Islet of Langerhans (tissue), 1 donor: Measurements from ENCODE around the gene GSTP1.
"Not testable (repeated sequence)": the region's sequence is repeated elsewhere in the genome, so short reads cannot be mapped to it uniquely, and the experiment has no call there.

ENCODE experiments used
- FAIRE-seq: peaks from one replicate; lab custom pipeline; 2011; peaks lifted over from hg19 to GRCh38; lab: Jason Lieb, UNC

GSTP1 gene

GRCh38 chr11:67614730-67615714 is 31.4 kb downstream of the GSTP1 start:
- FAIRE-seq: no peak

GRCh38 chr11:67615728-67616430 is 32.3 kb downstream of the GSTP1 start:
- FAIRE-seq: no peak

- FAIRE-seq: no peak
Observed at GRCh38 chr11:67616431-67617242, 33.0 kb downstream of the GSTP1 start.

- FAIRE-seq: no peak
Observed at GRCh38 chr11:67617243-67617953, 33.8 kb downstream of the GSTP1 start.

- not testable (repeated sequence) for FAIRE-seq
Observed at GRCh38 chr11:67618901-67619659, 35.5 kb downstream of the GSTP1 start.

GRCh38 chr11:67619683-67620618 is 36.3 kb downstream of the GSTP1 start:
- FAIRE-seq: not testable (repeated sequence)

GRCh38 chr11:67620621-67621020 is 37.0 kb downstream of the GSTP1 start:
- FAIRE-seq: not testable (repeated sequence)

GRCh38 chr11:67621928-67622327 is 38.3 kb downstream of the GSTP1 start:
- FAIRE-seq: not testable (repeated sequence)

GRCh38 chr11:67622905-67623304 is 39.3 kb downstream of the GSTP1 start:
- FAIRE-seq: not testable (repeated sequence)

- not testable (repeated sequence) for FAIRE-seq
Observed at GRCh38 chr11:67623795-67624194, 40.2 kb downstream of the GSTP1 start.

- FAIRE-seq: not testable (repeated sequence)
Observed at GRCh38 chr11:67626131-67626833, 42.7 kb downstream of the GSTP1 start.

GRCh38 chr11:67626970-67627369 is 43.4 kb downstream of the GSTP1 start:
- FAIRE-seq: no peak

- FAIRE-seq: no peak
Observed at GRCh38 chr11:67627441-67627811, 43.8 kb downstream of the GSTP1 start.

- FAIRE-seq: no peak
Observed at GRCh38 chr11:67627812-67628624, 44.4 kb downstream of the GSTP1 start.

GRCh38 chr11:67628710-67629385 is 45.2 kb downstream of the GSTP1 start:
- no peak for FAIRE-seq

- FAIRE-seq: no peak
Observed at GRCh38 chr11:67629386-67630227, 46.0 kb downstream of the GSTP1 start, which contains the start of gene NUDT8. TSS of gene NUDT8 (minus strand) at chr11:67629937. CDS start at chr11:67629911, 26 bp downstream.
